K562 (cell line): ENCODE measurements around the gene TTC33. TPM values are rescaled to one million over a fixed set of nuclear protein-coding genes. Genes with fewer than 3 reads are reported as not detected.

Experiments
- ATAC-seq: fragments of 200-7000 bp; cut with Tn5 transposase; 3 replicates; pipeline ENCODE4 v1.9.1; 2020; ENCODE audit warnings: moderate library complexity
- BruUV-seq: library from RNA; stranded (reverse); fragments of 400-500 nt; replicated peaks from 2 replicates; lab custom pipeline; 2021; lab: Mats Ljungman, UMichigan
- CTCF ChIA-PET: fragments of 300-600 bp; formaldehyde crosslinking; extraction: SDS; loops from one replicate; lab custom pipeline; 2021; ENCODE audit warnings: low intra/inter-chr PET ratio; lab: Yijun Ruan, JAX
- POLR2A ChIA-PET: fragments of 300-600, 350-650 bp; sonication (Branson Sonifier 250); formaldehyde crosslinking; extraction: SDS; loops from one replicate; lab custom pipeline; 2021; ENCODE audit warnings: antibody characterized with exemption, inconsistent platforms; lab: Yijun Ruan, JAX
- DNase-seq, 4 experiments: peaks; one replicate each; pipeline versions ENCODE4 v3.0.0 to v3.0.0-alpha.2; 2011 to 2018; ENCODE audit warnings: low spot score in 3 of 4, mixed read lengths in 3 of 4; ENCODE audit errors: extremely low read depth in 1 of 4
- FAIRE-seq: peaks from 2 replicates; lab custom pipeline; 2011; peaks lifted over from hg19 to GRCh38; lab: Jason Lieb, UNC
- H2AFZ ChIP-seq: 2 replicates; pipeline ENCODE4 v1.6.0; 2011; ENCODE audit warnings: low read depth, low read length, control low read depth, inconsistent platforms
- H3K27ac ChIP-seq: fragments of 200-600 bp; 3 replicates; pipeline ENCODE4 v1.8.0; 2011; ENCODE audit warnings: low read depth, mild to moderate bottlenecking, control low read depth, inconsistent platforms, low read length, moderate library complexity, mixed read lengths; ENCODE audit errors: extremely low read depth
- H3K27me3 ChIP-seq, 2 experiments: fragments of 300-600 bp in 1 of 2; 2 replicates in 1 of 2; 3 replicates in 1 of 2; pipeline versions ENCODE4 v1.6.0 to v1.8.0; 2011; ENCODE audit warnings: inconsistent platforms in 2 of 2, low read length in 2 of 2, mild to moderate bottlenecking in 1 of 2, mixed read lengths in 1 of 2, moderate library complexity in 1 of 2; ENCODE audit not compliant: control insufficient read depth in 2 of 2, insufficient read depth in 2 of 2
- H3K36me3 ChIP-seq: fragments of 300-600 bp; 3 replicates; pipeline ENCODE4 v1.8.0; 2011; ENCODE audit warnings: mild to moderate bottlenecking, low read length, inconsistent platforms; ENCODE audit not compliant: control insufficient read depth, insufficient read depth
- H3K4me1 ChIP-seq, 2 experiments: fragments of 200-600 bp in 1 of 2; replicated peaks in 1 of 2; 2 replicates in 1 of 2; 3 replicates in 1 of 2; pipeline versions ENCODE4 v1.5.1 to v1.8.0; 2011; ENCODE audit warnings: inconsistent platforms in 2 of 2, low read length in 2 of 2, mild to moderate bottlenecking in 1 of 2, mixed read lengths in 1 of 2, moderate library complexity in 1 of 2; ENCODE audit not compliant: control insufficient read depth in 2 of 2, insufficient read depth in 2 of 2
- H3K4me2 ChIP-seq: 2 replicates; pipeline ENCODE4 v1.6.1; 2011; ENCODE audit warnings: low read length, control low read depth, inconsistent platforms, mixed read lengths; ENCODE audit not compliant: insufficient read depth
- H3K4me3 ChIP-seq: fragments of 200-600 bp; sonication (generic), shearing (Covaris generic); 2 replicates; pipeline ENCODE4 v1.5.1; 2016; ENCODE audit warnings: control low read depth, inconsistent platforms
- H3K79me2 ChIP-seq: fragments of 200-600 bp; 3 replicates; pipeline ENCODE4 v1.8.0; 2011; ENCODE audit warnings: low read length, inconsistent platforms; ENCODE audit not compliant: control insufficient read depth, insufficient read depth
- H3K9ac ChIP-seq, 2 experiments: 2 replicates each; pipeline versions ENCODE4 v1.6.0 to v1.6.1; 2011; ENCODE audit warnings: low read depth in 2 of 2, low read length in 2 of 2, control low read depth in 1 of 2, inconsistent platforms in 1 of 2, mild to moderate bottlenecking in 1 of 2, mixed read lengths in 1 of 2; ENCODE audit not compliant: insufficient read depth in 1 of 2
- H3K9me1 ChIP-seq: one replicate; pipeline ENCODE4 v1.6.0; 2011; ENCODE audit warnings: inconsistent platforms, mild to moderate bottlenecking, low read length, moderate library complexity; ENCODE audit not compliant: control insufficient read depth, insufficient read depth
- H3K9me3 ChIP-seq: replicated peaks from 2 replicates; pipeline ENCODE4 v1.5.1; 2011; ENCODE audit warnings: low read depth, low read length, inconsistent platforms; ENCODE audit not compliant: control insufficient read depth, insufficient read depth
- H4K20me1 ChIP-seq: replicated peaks from 2 replicates; pipeline ENCODE4 v1.6.1; 2011; ENCODE audit warnings: low read length, inconsistent platforms, mixed read lengths; ENCODE audit not compliant: control insufficient read depth, insufficient read depth
- CXXC5 ChIP-seq: fragments of 250-450 bp; sonication (Bioruptor Pico); IDR thresholded peaks from 2 replicates; pipeline ENCODE4 v1.8.0; 2022; ENCODE audit warnings: inconsistent platforms, mild to moderate bottlenecking, moderate library complexity
- FUS ChIP-seq: fragments of 200-400 bp; formaldehyde crosslinking; optimal IDR thresholded peaks from 2 replicates; pipeline ENCODE3; 2017; ENCODE audit warnings: low read depth, low read length
- GTF2A2 ChIP-seq: IDR thresholded peaks from 2 replicates; pipeline ENCODE4 v1.6.1; 2016; ENCODE audit warnings: mild to moderate bottlenecking, missing genetic modification characterization, missing compliant biosample characterization
- ILK ChIP-seq: fragments of 450-650 bp; IDR thresholded peaks from 2 replicates; pipeline ENCODE4 v1.6.1; 2016; ENCODE audit warnings: missing genetic modification characterization, low read depth, mild to moderate bottlenecking, missing compliant biosample characterization, moderate library complexity, borderline replicate concordance
- KLF10 ChIP-seq: fragments of 250-450 bp; sonication (Bioruptor Pico); IDR thresholded peaks from 2 replicates; pipeline ENCODE4 v1.6.1; 2021; ENCODE audit warnings: matching md5 sums
- MBD2 ChIP-seq: sonication (generic); IDR thresholded peaks from 2 replicates; pipeline ENCODE4 v1.6.1; 2016; ENCODE audit warnings: low read depth, borderline replicate concordance
- RAD51 ChIP-seq: fragments of 450-650 bp; IDR thresholded peaks from 2 replicates; pipeline ENCODE4 v1.7.1; 2016; ENCODE audit warnings: low read depth, mild to moderate bottlenecking, borderline replicate concordance
- RCOR1 ChIP-seq, 2 experiments: IDR thresholded peaks; 2 replicates each; pipeline ENCODE4 v1.6.1; 2012; ENCODE audit warnings: low read depth in 2 of 2, low read length in 2 of 2, borderline replicate concordance in 1 of 2, improper control_type of control experiment in 1 of 2
- SIN3A ChIP-seq, 2 experiments: fragments of 150-350 bp in 1 of 2; IDR thresholded peaks; 2 replicates each; pipeline ENCODE4 v1.6.1; 2011 to 2016; ENCODE audit warnings: borderline replicate concordance in 2 of 2, low read depth in 2 of 2, low read length in 2 of 2, mild to moderate bottlenecking in 2 of 2, moderate library complexity in 2 of 2; ENCODE audit not compliant: control insufficient read depth in 1 of 2
- SMC3 ChIP-seq: conservative IDR thresholded peaks from 2 replicates; pipeline ENCODE4 v1.6.1; 2011; ENCODE audit warnings: low read depth, low read length, improper control_type of control experiment; ENCODE audit not compliant: insufficient read depth
- STAT5A ChIP-seq: IDR thresholded peaks from 2 replicates; pipeline ENCODE4 v1.6.1; 2012; ENCODE audit warnings: low read length, inconsistent platforms, borderline replicate concordance
- ZSCAN29 ChIP-seq: fragments of 450-650 bp; IDR thresholded peaks from 2 replicates; pipeline ENCODE4 v1.6.1; 2017
- WGBS: fragments of 100-300 bp; shearing (Covaris generic); methylation state at CpG from one replicate; pipeline ENCODE4 v1.1.6; 2016; ENCODE audit warnings: low coverage, mixed read lengths; ENCODE audit not compliant: insufficient coverage; ENCODE audit errors: missing lambda C conversion rate; 5-methylcytosine and 5-hydroxymethylcytosine counted together
- in situ Hi-C: fragments of 300-500 bp; cut with MboI; formaldehyde crosslinking; loops from 4 replicates; pipeline ENCODE4 v1.15.0; 2018; ENCODE audit warnings: inconsistent platforms, mixed read lengths
- intact Hi-C: fragments of 100-400 bp; cut with micrococcal nuclease; formaldehyde crosslinking; loops from 2 replicates; pipeline ENCODE4 v1.14.2; 2022
- polyA plus RNA-seq, 8 experiments: library from polyadenylated mRNA; depleted of rRNA in 4 of 8; stranded (reverse) in 5 of 8; unstranded in 3 of 8; fragments of >200 nt; fragmentation: Nextera tagmentation in 2 of 8; fragmentation: Illumina TruSeq in 1 of 8; extraction: Ambion mirVana in 2 of 8; extraction: Trizol in 1 of 8; gene quantifications; 2 replicates each; pipeline versions ENCODE4 v1.2.1 to v1.2.3, GENCODE V29; 2011 to 2014; ENCODE audit warnings: inconsistent platforms in 1 of 8, missing spikeins in 1 of 8
- total RNA-seq, 7 experiments: library from RNA; depleted of rRNA in 6 of 7; stranded (reverse); fragments of >200 nt in 6 of 7; fragmentation: Illumina TruSeq in 2 of 7; extraction: Trizol in 2 of 7; gene quantifications; 2 replicates each; pipeline versions ENCODE4 v1.2.1 to v1.2.3, GENCODE V29; 2011 to 2021; ENCODE audit warnings: low replicate concordance in 1 of 7
- TF ChIP-seq, protein P1 (sequence below): fragments of 450-650 bp; IDR thresholded peaks from 2 replicates; pipeline ENCODE4 v1.7.0; 2016; ENCODE audit warnings: borderline replicate concordance
- TF ChIP-seq, protein P2 (sequence below): fragments of 450-650 bp; formaldehyde crosslinking; IDR thresholded peaks from 2 replicates; pipeline ENCODE4 v1.4.0; 2020; ENCODE audit warnings: mild to moderate bottlenecking, moderate library complexity
- TF ChIP-seq, protein P3 (sequence below): fragments of 250-450 bp; sonication (Bioruptor Pico); IDR thresholded peaks from 2 replicates; pipeline ENCODE4 v1.8.0; 2022; ENCODE audit warnings: moderate library complexity, mild to moderate bottlenecking, inconsistent platforms
- TF ChIP-seq, protein P4 (sequence below): IDR thresholded peaks from 2 replicates; pipeline ENCODE4 v1.6.1; 2012; ENCODE audit warnings: low read depth, low read length, improper control_type of control experiment, borderline replicate concordance
- TF ChIP-seq, protein P5 (sequence below): sonication (generic); formaldehyde crosslinking; IDR thresholded peaks from 2 replicates; pipeline ENCODE4 v1.9.0; 2022; ENCODE audit warnings: mild to moderate bottlenecking, missing genetic modification reagents

TTC33 gene
- total and polyA plus RNA-seq, 9 of the 15 experiments (the other 6 are each of a cell fraction or from before 2014, with no cell fraction given) = 11.5 to 24.9 (median 21.1) TPM

DNA sequence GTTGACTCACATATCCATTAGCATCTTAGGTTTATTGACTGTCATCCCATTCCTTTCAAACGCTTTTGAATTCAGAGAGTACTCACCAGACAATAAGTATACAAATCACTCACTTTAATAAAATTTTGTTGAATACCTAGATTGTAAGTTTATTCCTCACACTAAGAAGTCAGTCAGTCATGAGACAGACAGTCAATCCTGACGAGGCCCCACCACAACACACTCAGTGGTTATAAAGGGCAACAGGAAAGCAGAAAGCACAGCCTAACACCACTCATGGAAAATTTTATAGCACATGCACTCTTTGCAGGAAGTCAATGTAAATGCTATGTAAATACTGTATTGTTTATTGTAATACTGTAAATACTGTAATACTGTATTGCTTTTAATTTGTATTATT, 252.3 kb downstream of the TTC33 start:
- Histone ChIP-seq H3K9me3 (no peaks in the 10 kb centered on the region), H3K9ac (no peak overlapping the region), H3K4me1 (no peaks in the 10 kb centered on the region), H3K9me1 (no peaks in the 10 kb centered on the region), H3K27me3 (no peaks in the 10 kb centered on the region)
- in situ Hi-C loops = no loop called here
- 0% methylated on average over 2 of the region's 2 CpGs for WGBS
- DNase-seq = no peak
- ATAC-seq = no peak
- TF ChIP-seq MBD2 (no peak), CXXC5 (CRISPR knock-in tag) (no peak), SMC3 (no peak), KLF10 (CRISPR knock-in tag) (no peak), GTF2A2 (tag) (no peak), ILK (no peak), RCOR1 (IDR thresholded peaks at IDR 0.05; ENCODE audit: borderline replicate concordance in 1 of 2, low read depth in 2 of 2, low read length in 2 of 2) (no peak), FUS (no peak), ZSCAN29 (no peak), STAT5A (no peak), SIN3A (IDR thresholded peaks at IDR 0.05; ENCODE audit: borderline replicate concordance in 2 of 2, control insufficient read depth in 1 of 2, low read depth in 2 of 2, low read length in 2 of 2) (no peak), RAD51 (no peak)
- TF ChIP-seq, protein P1, sequence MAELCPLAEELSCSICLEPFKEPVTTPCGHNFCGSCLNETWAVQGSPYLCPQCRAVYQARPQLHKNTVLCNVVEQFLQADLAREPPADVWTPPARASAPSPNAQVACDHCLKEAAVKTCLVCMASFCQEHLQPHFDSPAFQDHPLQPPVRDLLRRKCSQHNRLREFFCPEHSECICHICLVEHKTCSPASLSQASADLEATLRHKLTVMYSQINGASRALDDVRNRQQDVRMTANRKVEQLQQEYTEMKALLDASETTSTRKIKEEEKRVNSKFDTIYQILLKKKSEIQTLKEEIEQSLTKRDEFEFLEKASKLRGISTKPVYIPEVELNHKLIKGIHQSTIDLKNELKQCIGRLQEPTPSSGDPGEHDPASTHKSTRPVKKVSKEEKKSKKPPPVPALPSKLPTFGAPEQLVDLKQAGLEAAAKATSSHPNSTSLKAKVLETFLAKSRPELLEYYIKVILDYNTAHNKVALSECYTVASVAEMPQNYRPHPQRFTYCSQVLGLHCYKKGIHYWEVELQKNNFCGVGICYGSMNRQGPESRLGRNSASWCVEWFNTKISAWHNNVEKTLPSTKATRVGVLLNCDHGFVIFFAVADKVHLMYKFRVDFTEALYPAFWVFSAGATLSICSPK = no peak
- TF ChIP-seq, protein P2, sequence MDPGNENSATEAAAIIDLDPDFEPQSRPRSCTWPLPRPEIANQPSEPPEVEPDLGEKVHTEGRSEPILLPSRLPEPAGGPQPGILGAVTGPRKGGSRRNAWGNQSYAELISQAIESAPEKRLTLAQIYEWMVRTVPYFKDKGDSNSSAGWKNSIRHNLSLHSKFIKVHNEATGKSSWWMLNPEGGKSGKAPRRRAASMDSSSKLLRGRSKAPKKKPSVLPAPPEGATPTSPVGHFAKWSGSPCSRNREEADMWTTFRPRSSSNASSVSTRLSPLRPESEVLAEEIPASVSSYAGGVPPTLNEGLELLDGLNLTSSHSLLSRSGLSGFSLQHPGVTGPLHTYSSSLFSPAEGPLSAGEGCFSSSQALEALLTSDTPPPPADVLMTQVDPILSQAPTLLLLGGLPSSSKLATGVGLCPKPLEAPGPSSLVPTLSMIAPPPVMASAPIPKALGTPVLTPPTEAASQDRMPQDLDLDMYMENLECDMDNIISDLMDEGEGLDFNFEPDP (CRISPR knock-in tag) = no peak
- TF ChIP-seq, protein P3, sequence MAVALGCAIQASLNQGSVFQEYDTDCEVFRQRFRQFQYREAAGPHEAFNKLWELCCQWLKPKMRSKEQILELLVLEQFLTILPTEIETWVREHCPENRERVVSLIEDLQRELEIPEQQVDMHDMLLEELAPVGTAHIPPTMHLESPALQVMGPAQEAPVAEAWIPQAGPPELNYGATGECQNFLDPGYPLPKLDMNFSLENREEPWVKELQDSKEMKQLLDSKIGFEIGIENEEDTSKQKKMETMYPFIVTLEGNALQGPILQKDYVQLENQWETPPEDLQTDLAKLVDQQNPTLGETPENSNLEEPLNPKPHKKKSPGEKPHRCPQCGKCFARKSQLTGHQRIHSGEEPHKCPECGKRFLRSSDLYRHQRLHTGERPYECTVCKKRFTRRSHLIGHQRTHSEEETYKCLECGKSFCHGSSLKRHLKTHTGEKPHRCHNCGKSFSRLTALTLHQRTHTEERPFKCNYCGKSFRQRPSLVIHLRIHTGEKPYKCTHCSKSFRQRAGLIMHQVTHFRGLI (CRISPR knock-in tag) = no peak
- TF ChIP-seq, protein P4, sequence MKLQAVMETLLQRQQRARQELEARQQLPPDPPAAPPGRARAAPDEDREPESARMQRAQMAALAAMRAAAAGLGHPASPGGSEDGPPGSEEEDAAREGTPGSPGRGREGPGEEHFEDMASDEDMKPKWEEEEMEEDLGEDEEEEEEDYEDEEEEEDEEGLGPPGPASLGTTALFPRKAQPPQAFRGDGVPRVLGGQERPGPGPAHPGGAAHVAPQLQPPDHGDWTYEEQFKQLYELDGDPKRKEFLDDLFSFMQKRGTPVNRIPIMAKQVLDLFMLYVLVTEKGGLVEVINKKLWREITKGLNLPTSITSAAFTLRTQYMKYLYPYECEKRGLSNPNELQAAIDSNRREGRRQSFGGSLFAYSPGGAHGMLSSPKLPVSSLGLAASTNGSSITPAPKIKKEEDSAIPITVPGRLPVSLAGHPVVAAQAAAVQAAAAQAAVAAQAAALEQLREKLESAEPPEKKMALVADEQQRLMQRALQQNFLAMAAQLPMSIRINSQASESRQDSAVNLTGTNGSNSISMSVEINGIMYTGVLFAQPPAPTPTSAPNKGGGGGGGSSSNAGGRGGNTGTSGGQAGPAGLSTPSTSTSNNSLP = no peak
- TF ChIP-seq, protein P5, sequence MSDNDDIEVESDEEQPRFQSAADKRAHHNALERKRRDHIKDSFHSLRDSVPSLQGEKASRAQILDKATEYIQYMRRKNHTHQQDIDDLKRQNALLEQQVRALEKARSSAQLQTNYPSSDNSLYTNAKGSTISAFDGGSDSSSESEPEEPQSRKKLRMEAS (CRISPR knock-in tag) = no peak
- TF ChIP-seq, all 486 proteins: peak for 0
- Histone ChIP-seq H3K4me3 (no peak overlapping the region), H3K36me3 (no peaks in the 10 kb centered on the region), H3K79me2 (no peaks in the 10 kb centered on the region), H2AFZ (no peak overlapping the region), H3K4me2 (no peak overlapping the region), H4K20me1 (no peaks in the 10 kb centered on the region), H3K27ac (no peak overlapping the region)
- BruUV-seq = no TSS peak
- ChIA-PET CTCF (no interaction called here), POLR2A (no interaction called here)
- intact Hi-C loops = no loop called here
- FAIRE-seq = no peak
